RWPE1 (cell line): ENCODE results near the gene ANXA1.

Experiments used
- CTCF ChIA-PET: fragments of 350-600 bp; sonication (Branson Sonifier 250); formaldehyde crosslinking; extraction: SDS; loops from one replicate; lab custom pipeline; 2021; lab: Yijun Ruan, JAX
- POLR2A ChIA-PET: fragments of 400-600 bp; formaldehyde crosslinking; extraction: SDS; loops from one replicate; lab custom pipeline; 2020; ENCODE audit warnings: antibody characterized with exemption; ENCODE audit not compliant: low non-redundant PET; lab: Yijun Ruan, JAX
- DNase-seq: peaks from one replicate; pipeline ENCODE4 v3.0.0; 2012; ENCODE audit warnings: low spot score
- H3K27ac ChIP-seq: fragments of 450-650 bp; 2 replicates; pipeline ENCODE4 v1.5.1; 2017
- CTCF ChIP-seq: fragments of 450-650 bp; conservative IDR thresholded peaks from 2 replicates; pipeline ENCODE4 v1.5.1; 2017; ENCODE audit warnings: low read depth, mild to moderate bottlenecking

Gene ANXA1

GRCh38 chr9:73137286-73137899, 14.3 kb upstream of the ANXA1 start:
- H3K27ac ChIP-seq = no peak overlapping the region
- ChIA-PET CTCF (interaction anchor here (0.6 to 0.7 kb wide), 2 partner anchors 20 to 1453 kb away, joined by 3 read pairs; no protein-coding TSS in a partner anchor), POLR2A (interaction anchor here (0.8 kb wide), 1 partner anchor 14 kb away, joined by 3 read pairs; the partner anchor contains the start of gene ANXA1)

GRCh38 chr9:73137914-73138313, 13.8 kb upstream of the ANXA1 start:
- no peak overlapping the region for H3K27ac ChIP-seq
- DNase-seq = no peak
- CTCF ChIA-PET = interaction anchor here (0.7 kb wide), 2 partner anchors 19 to 30 kb away, joined by 3 to 6 read pairs; no protein-coding TSS in a partner anchor
- POLR2A ChIA-PET = interaction anchor here (0.8 kb wide), 1 partner anchor 14 kb away, joined by 3 read pairs; the partner anchor contains the start of gene ANXA1
- no peak for TF ChIP-seq CTCF

More at GRCh38 chr9:73137286-73137899, 14.3 kb upstream of the ANXA1 start:
- no peak for TF ChIP-seq CTCF
- DNase-seq = no peak

GRCh38 chr9:73138516-73138915, 13.1 kb upstream of the ANXA1 start:
- no peak for DNase-seq
- ChIA-PET POLR2A (no interaction called here), CTCF (interaction anchor here (0.7 kb wide), 1 partner anchor 31 kb away, joined by 6 read pairs; no protein-coding TSS in a partner anchor)
- no peak overlapping the region for H3K27ac ChIP-seq
- no peak for TF ChIP-seq CTCF

GRCh38 chr9:73141282-73141681, 10.4 kb upstream of the ANXA1 start:
- TF ChIP-seq CTCF = no peak
- H3K27ac ChIP-seq = no peak overlapping the region
- ChIA-PET CTCF (interaction anchor here (1.6 kb wide), 1 partner anchor 33 kb away, joined by 3 read pairs; no protein-coding TSS in a partner anchor), POLR2A (no interaction called here)
- no peak for DNase-seq

- POLR2A ChIA-PET = no interaction called here
- peak; percentile 89 for DNase-seq
- CTCF ChIA-PET = interaction anchor here (0.6 kb wide), 1 partner anchor 32 kb away, joined by 5 read pairs; no protein-coding TSS in a partner anchor
Observed at GRCh38 chr9:73143711-73144328, 7.8 kb upstream of the ANXA1 start.

More at GRCh38 chr9:73143711-73144328, 7.8 kb upstream of the ANXA1 start:
- no peak overlapping the region for H3K27ac ChIP-seq
- no peak for TF ChIP-seq CTCF
